IMR-90 (cell line): ENCODE data around the gene TSNAXIP1. TPM values are rescaled to one million over a fixed set of nuclear protein-coding genes. Genes with fewer than 3 reads are reported as not detected.

Experiments
- microRNA-seq, 2 experiments: library from miRNA; stranded (forward) in 1 of 2; unstranded in 1 of 2; fragments of 10-50 nt in 1 of 2; fragments of <30 nt in 1 of 2; gene quantifications in 1 of 2; microRNA quantifications in 1 of 2; one replicate each; pipeline versions ENCODE3 to v1.1.0; 2013 to 2020; ENCODE audit not compliant: insufficient read depth in 1 of 2, insufficient read length in 1 of 2, unreplicated experiment in 1 of 2
- polyA plus RNA-seq, 3 experiments: library from polyadenylated mRNA; depleted of rRNA; stranded (reverse); fragments of >200 nt; gene quantifications; 2 replicates each; pipeline ENCODE4 v1.2.3, GENCODE V29; 2012; ENCODE audit warnings: low replicate concordance in 1 of 3
- small RNA-seq, 5 experiments: library from RNA; depleted of rRNA; stranded (forward); fragments of <200 nt; gene quantifications; one replicate each; pipeline ENCODE3, GENCODE V24; 2012
- total RNA-seq: library from RNA; depleted of rRNA; stranded (reverse); fragments of >200 nt; gene quantifications from 2 replicates; pipeline ENCODE4 v1.2.3, GENCODE V29; 2012; rRNA removed

TSNAXIP1 gene
- total and polyA plus RNA-seq, 2 of the 4 experiments (the other 2 are of a cell fraction), result 0.72 to 1.4 TPM

Small RNAs within 50 kb of the gene (microRNA-seq; reads per million reads assigned to microRNA genes)
- gene AC040162.2 (ENCODE audit: insufficient read depth, insufficient read length), result not detected

Small RNAs within 50 kb of the gene (small RNA-seq; reads per million reads assigned to genes)
- 0 reads per million in 5 experiments for gene AC040162.2

Other genes with a start within 250 kb of the TSNAXIP1 start
- 22.8 and 26.4 TPM in 2 replicates for gene CTCF, start 244.4 kb upstream of the TSNAXIP1 start, total RNA-seq
- gene CTCF, start 244.4 kb upstream of the TSNAXIP1 start, polyA plus RNA-seq (2012; rRNA removed), result 16.1 and 16.7 TPM in 2 replicates
- gene CARMIL2, start 161.7 kb upstream of the TSNAXIP1 start, total RNA-seq, result 0.18 and 0.28 TPM in 2 replicates
- gene CARMIL2, start 161.7 kb upstream of the TSNAXIP1 start, polyA plus RNA-seq (2012; rRNA removed), result 0.77 and 0.97 TPM in 2 replicates
- 12.8 and 15.6 TPM in 2 replicates for gene ACD, start 146.6 kb upstream of the TSNAXIP1 start, total RNA-seq
- 31.1 and 38.9 TPM in 2 replicates for gene ACD, start 146.6 kb upstream of the TSNAXIP1 start, polyA plus RNA-seq (2012; rRNA removed)
- 0.28 and 0.36 TPM in 2 replicates for gene PARD6A, start 145.9 kb upstream of the TSNAXIP1 start, total RNA-seq
- gene PARD6A, start 145.9 kb upstream of the TSNAXIP1 start, polyA plus RNA-seq (2012; rRNA removed), result 0.55 and 0.65 TPM in 2 replicates
- 2.9 and 3.1 TPM in 2 replicates for gene ENKD1, start 140.1 kb upstream of the TSNAXIP1 start, total RNA-seq
- gene ENKD1, start 140.1 kb upstream of the TSNAXIP1 start, polyA plus RNA-seq (2012; rRNA removed), result 6.3 and 7.8 TPM in 2 replicates
- gene C16orf86, start 140.1 kb upstream of the TSNAXIP1 start, total RNA-seq, result 0.28 and 0.54 TPM in 2 replicates
- gene C16orf86, start 140.1 kb upstream of the TSNAXIP1 start, polyA plus RNA-seq (2012; rRNA removed), result 0.63 and 0.70 TPM in 2 replicates
- gene GFOD2, start 87.6 kb upstream of the TSNAXIP1 start, total RNA-seq, result 15.8 and 18.1 TPM in 2 replicates
- gene GFOD2, start 87.6 kb upstream of the TSNAXIP1 start, polyA plus RNA-seq (2012; rRNA removed), result 12.3 and 13.3 TPM in 2 replicates
- gene RANBP10, start 329 bp upstream of the TSNAXIP1 start, total RNA-seq, result 2.2 and 2.7 TPM in 2 replicates
- gene RANBP10, start 329 bp upstream of the TSNAXIP1 start, polyA plus RNA-seq (2012; rRNA removed), result 12.1 and 13.0 TPM in 2 replicates
- 13.3 and 13.9 TPM in 2 replicates for gene THAP11, start 35.4 kb downstream of the TSNAXIP1 start, total RNA-seq
- gene THAP11, start 35.4 kb downstream of the TSNAXIP1 start, polyA plus RNA-seq (2012; rRNA removed), result 14.5 and 16.7 TPM in 2 replicates
- gene NUTF2, start 40.0 kb downstream of the TSNAXIP1 start, total RNA-seq, result 42.7 and 55.0 TPM in 2 replicates
- gene NUTF2, start 40.0 kb downstream of the TSNAXIP1 start, polyA plus RNA-seq (2012; rRNA removed), result 361 and 399 TPM in 2 replicates
- gene CENPT, start 40.8 kb downstream of the TSNAXIP1 start, total RNA-seq, result 33.3 TPM in 2 replicates
- gene CENPT, start 40.8 kb downstream of the TSNAXIP1 start, polyA plus RNA-seq (2012; rRNA removed), result 83.1 and 86.4 TPM in 2 replicates
- 33.2 and 34.2 TPM in 2 replicates for gene EDC4, start 66.2 kb downstream of the TSNAXIP1 start, total RNA-seq
- 64.0 and 66.1 TPM in 2 replicates for gene EDC4, start 66.2 kb downstream of the TSNAXIP1 start, polyA plus RNA-seq (2012; rRNA removed)
- not detected in 2 replicates for gene NRN1L, start 78.0 kb downstream of the TSNAXIP1 start, total RNA-seq
- gene NRN1L, start 78.0 kb downstream of the TSNAXIP1 start, polyA plus RNA-seq (2012; rRNA removed), result 0.27 and 0.32 TPM in 2 replicates
- gene PSKH1, start 86.4 kb downstream of the TSNAXIP1 start, total RNA-seq, result 10.3 and 11.5 TPM in 2 replicates
- gene PSKH1, start 86.4 kb downstream of the TSNAXIP1 start, polyA plus RNA-seq (2012; rRNA removed), result 26.5 and 26.7 TPM in 2 replicates
- gene CTRL, start 125.0 kb downstream of the TSNAXIP1 start, total RNA-seq, result 0.18 and 0.28 TPM in 2 replicates
- gene CTRL, start 125.0 kb downstream of the TSNAXIP1 start, polyA plus RNA-seq (2012; rRNA removed), result 0.89 and 1.1 TPM in 2 replicates
- 25.6 and 28.7 TPM in 2 replicates for gene PSMB10, start 130.0 kb downstream of the TSNAXIP1 start, total RNA-seq
- 36.7 and 50.5 TPM in 2 replicates for gene PSMB10, start 130.0 kb downstream of the TSNAXIP1 start, polyA plus RNA-seq (2012; rRNA removed)
- 1.4 and 1.7 TPM in 2 replicates for gene LCAT, start 137.2 kb downstream of the TSNAXIP1 start, total RNA-seq
- gene LCAT, start 137.2 kb downstream of the TSNAXIP1 start, polyA plus RNA-seq (2012; rRNA removed), result 18.8 and 22.5 TPM in 2 replicates
- gene SLC12A4, start 161.7 kb downstream of the TSNAXIP1 start, total RNA-seq, result 36.4 and 36.6 TPM in 2 replicates
- 114 and 132 TPM in 2 replicates for gene SLC12A4, start 161.7 kb downstream of the TSNAXIP1 start, polyA plus RNA-seq (2012; rRNA removed)
- gene DPEP3, start 173.6 kb downstream of the TSNAXIP1 start, total RNA-seq, result not detected in 2 replicates
- not detected in 2 replicates for gene DPEP3, start 173.6 kb downstream of the TSNAXIP1 start, polyA plus RNA-seq (2012; rRNA removed)
- gene DPEP2, start 192.6 kb downstream of the TSNAXIP1 start, total RNA-seq, result not detected in 2 replicates
- not detected in 2 replicates for gene DPEP2, start 192.6 kb downstream of the TSNAXIP1 start, polyA plus RNA-seq (2012; rRNA removed)
- not detected in 2 replicates for gene DPEP2NB, start 209.0 kb downstream of the TSNAXIP1 start, total RNA-seq
- not detected in 2 replicates for gene DPEP2NB, start 209.0 kb downstream of the TSNAXIP1 start, polyA plus RNA-seq (2012; rRNA removed)
- 8.9 and 10.0 TPM in 2 replicates for gene DDX28, start 216.3 kb downstream of the TSNAXIP1 start, total RNA-seq
- 9.0 and 9.2 TPM in 2 replicates for gene DDX28, start 216.3 kb downstream of the TSNAXIP1 start, polyA plus RNA-seq (2012; rRNA removed)
- gene DUS2, start 216.4 kb downstream of the TSNAXIP1 start, total RNA-seq, result 28.1 and 30.5 TPM in 2 replicates
- gene DUS2, start 216.4 kb downstream of the TSNAXIP1 start, polyA plus RNA-seq (2012; rRNA removed), result 15.8 TPM in 2 replicates